ENCODE measurements around the gene MYOM3. TPM values are rescaled to one million over a fixed set of nuclear protein-coding genes. Genes with fewer than 3 reads are reported as not detected.

MYOM3 gene
- total and polyA plus RNA-seq, 2 of the 4 experiments (the other 2 are of a cell fraction): 0.03 TPM; not detected in 1

- no peak overlapping the region for H3K4me3 ChIP-seq (ENCODE audit: insufficient read depth, low read depth, low read length)
- no peak overlapping the region for H2BK5ac ChIP-seq (ENCODE audit: low read depth, low read length, poor library complexity, severe bottlenecking)
- peaks cover 5% of the 10 kb centered on the region for H3K4me1 ChIP-seq (ENCODE audit: control insufficient read depth, insufficient read depth, low read length)
- no peaks in the 10 kb centered on the region for H3K9me3 ChIP-seq (ENCODE audit: control insufficient read depth, insufficient read depth, low read length)
- H3K14ac ChIP-seq (replicated peaks; ENCODE audit: low read depth, low read length): no peak overlapping the region
- H3K9ac ChIP-seq (ENCODE audit: low read depth, low read length): no peak overlapping the region
- no CpG with 5 or more reads among the region's 7 CpGs for WGBS, 2 experiments (ENCODE audit: extremely low coverage in 2 of 2, insufficient read length in 1 of 2)
- H2BK15ac ChIP-seq (ENCODE audit: low read depth, low read length): no peak overlapping the region
- intact Hi-C loops (cut with micrococcal nuclease): no loop called here
- BruUV-seq (replicated peaks): no TSS peak
- peaks cover 4% of the 10 kb centered on the region; the same call in 1 of the 2 replicates for H3K9me1 ChIP-seq (ENCODE audit: insufficient read depth, low read length)
- H3K27ac ChIP-seq (ENCODE audit: insufficient read depth, low read length): no peak overlapping the region
- CTCF ChIA-PET: no interaction called here
- H4K20me1 ChIP-seq (ENCODE audit: insufficient read depth, low read length): peaks cover 9% of the 10 kb centered on the region
- no peak overlapping the region for H3K23ac ChIP-seq (ENCODE audit: low read depth, low read length)
- no peak overlapping the region for H4K8ac ChIP-seq (ENCODE audit: low read depth in 2 of 2, low read length in 2 of 2)
- H3K36me3 ChIP-seq (ENCODE audit: control insufficient read depth, insufficient read depth, low read length): no peaks in the 10 kb centered on the region
- no peak overlapping the region for H4K5ac ChIP-seq (ENCODE audit: low read depth, low read length)
- no peak overlapping the region for H2BK120ac ChIP-seq (ENCODE audit: low read depth, low read length)
- H3K56ac ChIP-seq (ENCODE audit: extremely low read depth, insufficient read depth, low read length): no peak overlapping the region
- no peak overlapping the region for H2BK20ac ChIP-seq (ENCODE audit: low read depth, low read length)
- no peak overlapping the region for H2AK9ac ChIP-seq (replicated peaks; ENCODE audit: low read depth, low read length, poor library complexity)
- no peak overlapping the region for H3K18ac ChIP-seq (ENCODE audit: low read depth, low read length)
- H3K79me1 ChIP-seq (ENCODE audit: low read depth in 1 of 2, low read length in 2 of 2): no peaks in the 10 kb centered on the region
- POLR2A ChIA-PET (ENCODE audit: unreplicated experiment): no interaction called here
- ATAC-seq (ENCODE audit: low read depth) (no peak), DNase-seq (no peak)
- in situ Hi-C loops (cut with MboI; ENCODE audit: low sequenced_read_pairs): no loop called here
- no peak overlapping the region for H4K91ac ChIP-seq (ENCODE audit: insufficient read depth, low read depth, low read length)
- no peak overlapping the region for H2AK5ac ChIP-seq (ENCODE audit: low read depth, low read length)
- peaks cover 5% of the 10 kb centered on the region; the same call in 1 of the 2 replicates for H3K27me3 ChIP-seq (ENCODE audit: control insufficient read depth, insufficient read depth, low read length)
- H3K4ac ChIP-seq (ENCODE audit: low read depth, low read length): no peak overlapping the region
- TF ChIP-seq CEBPB (IDR thresholded peaks at IDR 0.05; ENCODE audit: low read depth, low read length): peak; percentile 69; the same call in 1 of the 2 replicates
- no peak for TF ChIP-seq USF2 (IDR thresholded peaks at IDR 0.05; ENCODE audit: low read depth, low read length)
- no peak for TF ChIP-seq ELK1 (IDR thresholded peaks at IDR 0.05; ENCODE audit: borderline replicate concordance, low read depth, low read length)
- no peak overlapping the region for H2AFZ ChIP-seq (replicated peaks; ENCODE audit: low read length, poor library complexity)
- dilution Hi-C loops (cut with HindIII; ENCODE audit: low sequenced_read_pairs, unreplicated experiment): no loop called here
- H3K4me2 ChIP-seq (ENCODE audit: low read depth, low read length): no peak overlapping the region
Observed at GRCh38 chr1:24051206-24051945, 60.6 kb downstream of the MYOM3 start.
